Stimulated activated CD8-positive, alpha-beta memory T cell treated with anti-CD3 and anti-CD28 coated beads, Interleukin-2, amount 100 ng/mL, for 1 hour (primary cell): ENCODE measurements around the gene DHRSX.
"Not testable (repeated sequence)": the region's sequence is repeated elsewhere in the genome, so short reads cannot be mapped to it uniquely, and the experiment has no call there.

Experiments
- DNase-seq, 2 donors: peaks; one replicate each; pipeline ENCODE4 v3.0.0-alpha.2; 2020; ENCODE audit warnings: low read depth in 2 of 2

Gene DHRSX

GRCh38 chrX:2474963-2475726 is 25.6 kb downstream of the DHRSX start:
- DNase-seq, result no peak

- DNase-seq, result no peak
Measured at GRCh38 chrX:2474280-2474962, 26.4 kb downstream of the DHRSX start.

DNA sequence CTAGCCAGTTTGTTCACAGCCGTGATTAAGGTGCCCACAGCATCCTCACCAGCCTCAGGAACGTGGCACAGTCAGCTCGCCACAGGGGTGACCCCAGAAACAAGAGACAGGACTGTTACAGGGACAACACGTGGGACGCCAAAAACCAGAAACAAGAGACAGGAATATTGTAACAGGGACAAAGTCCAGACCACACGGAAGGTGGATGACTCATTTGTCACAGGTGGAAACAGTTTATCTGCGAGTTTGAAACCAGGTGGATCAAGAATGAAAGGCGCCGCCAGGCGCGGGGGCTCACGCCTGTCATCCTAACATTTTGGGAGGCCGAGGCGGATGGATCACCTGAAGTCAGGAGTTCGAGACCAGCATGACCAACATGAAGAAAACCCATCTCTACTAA is 27.7 kb downstream of the DHRSX start:
- not testable (repeated sequence) for DNase-seq

GRCh38 chrX:2471641-2472040 is 29.1 kb downstream of the DHRSX start:
- no peak for DNase-seq

DNA sequence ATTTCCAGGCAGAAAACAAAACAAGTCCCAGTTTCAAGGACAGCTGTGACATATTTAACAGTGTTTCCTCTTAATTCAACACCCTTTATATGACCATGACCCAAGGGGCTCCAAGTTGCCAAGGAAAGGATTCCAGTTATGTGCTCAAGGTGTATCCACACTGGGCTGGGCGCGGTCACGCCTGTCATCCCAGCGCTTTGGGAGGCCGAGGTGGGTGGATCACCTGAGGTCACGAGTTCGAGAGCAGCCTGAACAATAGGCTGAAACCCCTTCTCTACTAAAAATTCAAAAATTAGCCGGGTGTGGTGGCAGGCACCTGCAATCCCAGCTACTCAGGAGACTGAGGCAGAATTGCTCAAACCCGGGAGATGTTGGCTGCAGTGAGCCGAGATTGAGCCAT is 29.6 kb downstream of the DHRSX start:
- DNase-seq, result not testable (repeated sequence)

DNA sequence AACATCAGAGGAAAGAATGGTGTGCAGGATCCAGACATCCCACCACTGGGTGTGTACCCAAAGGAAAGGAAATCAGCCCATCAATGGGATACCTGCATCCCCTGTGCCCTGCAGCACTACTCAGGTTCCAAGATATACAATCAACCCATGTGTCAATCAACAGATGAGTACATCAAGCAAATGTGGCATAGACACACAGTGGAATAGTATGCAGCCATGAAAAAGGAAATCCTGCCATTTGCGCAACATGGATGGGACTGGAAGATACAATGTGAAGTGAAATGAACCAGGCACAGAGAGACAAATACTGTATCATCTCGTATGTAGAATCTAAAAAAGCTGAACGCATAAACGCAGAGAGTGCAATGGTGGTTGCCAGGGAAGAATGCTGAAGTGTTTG is 30.9 kb downstream of the DHRSX start:
- DNase-seq, result not testable (repeated sequence)

- no peak for DNase-seq
Measured at GRCh38 chrX:2469196-2469685, 31.5 kb downstream of the DHRSX start.

DNA sequence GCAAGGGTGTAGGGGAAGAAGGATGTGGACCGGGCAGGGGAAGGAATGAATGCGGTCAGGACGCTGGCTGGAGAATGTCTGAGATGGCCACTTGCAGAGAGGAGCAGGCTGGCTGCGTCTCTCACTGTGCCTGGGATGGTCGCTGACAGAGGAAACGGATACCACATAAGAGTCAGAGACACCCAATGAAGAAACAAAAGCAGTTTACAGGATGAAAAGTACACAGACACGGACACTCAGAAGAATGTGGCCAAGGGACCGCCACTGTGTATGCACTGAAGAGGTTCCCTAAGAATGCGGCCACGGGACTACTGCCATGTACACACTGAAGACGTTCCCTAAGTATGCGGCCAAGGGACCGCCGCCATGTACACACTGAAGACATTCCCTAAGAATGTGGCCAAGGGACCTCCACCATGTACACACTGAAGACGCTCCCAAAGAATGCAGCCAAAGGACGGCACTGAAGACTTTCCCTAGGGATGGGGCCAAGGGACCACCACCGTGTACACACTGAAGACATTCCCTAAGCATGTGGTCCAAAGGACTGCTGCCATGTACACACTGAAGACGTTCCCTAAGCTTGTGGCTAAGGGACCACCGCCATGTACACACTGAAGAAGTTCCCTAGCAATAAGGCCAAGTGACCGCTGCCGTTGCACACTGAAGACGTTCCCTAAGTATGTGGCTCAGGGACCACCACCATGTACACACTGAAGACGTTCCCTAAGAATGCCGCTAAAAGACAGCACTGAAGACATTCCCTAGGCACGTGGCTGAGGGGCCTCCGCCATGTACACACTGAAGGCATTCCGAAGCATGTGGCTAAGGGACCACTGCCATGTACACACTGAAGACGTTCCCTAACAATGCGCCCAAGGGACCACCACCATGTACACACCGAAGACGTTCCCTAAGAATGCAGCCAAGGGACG is 32.2 kb downstream of the DHRSX start:
- no peak for DNase-seq

- DNase-seq, result no peak
Measured at GRCh38 chrX:2466876-2467656, 33.7 kb downstream of the DHRSX start.

- DNase-seq, result no peak
Measured at GRCh38 chrX:2464677-2465166, 36.1 kb downstream of the DHRSX start.

DNA sequence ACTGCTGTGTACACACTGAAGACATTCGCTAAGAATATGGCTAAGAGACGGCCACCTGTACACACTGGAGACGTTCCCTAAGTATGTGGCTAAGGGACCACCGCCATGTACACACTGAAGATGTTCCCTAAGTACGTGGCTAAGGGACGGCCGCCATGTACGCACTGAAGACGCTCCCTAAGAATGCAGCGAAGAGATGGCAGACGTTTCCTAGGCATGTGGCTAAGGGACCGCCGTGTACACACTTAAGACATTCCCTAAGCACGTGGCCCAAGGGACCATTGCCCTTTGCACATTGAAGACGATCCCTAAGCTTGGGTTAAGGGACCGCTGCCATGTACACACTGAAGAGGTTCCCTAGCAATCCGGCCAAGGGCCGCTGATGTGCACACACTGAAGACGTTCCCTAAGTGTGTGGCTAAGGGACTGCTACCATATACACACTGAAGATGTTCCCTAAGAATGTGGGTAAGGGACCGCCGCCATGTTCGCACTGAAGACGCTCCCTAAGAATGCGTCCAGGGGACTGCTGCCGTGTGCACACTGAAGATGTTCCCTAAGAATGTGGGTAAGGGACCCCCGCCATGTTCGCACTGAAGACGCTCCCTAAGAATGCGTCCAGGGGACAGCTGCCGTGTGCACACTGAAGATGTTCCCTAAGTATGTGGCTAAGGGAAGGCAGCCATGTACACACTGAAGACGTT is 36.7 kb downstream of the DHRSX start:
- no peak for DNase-seq

DNA sequence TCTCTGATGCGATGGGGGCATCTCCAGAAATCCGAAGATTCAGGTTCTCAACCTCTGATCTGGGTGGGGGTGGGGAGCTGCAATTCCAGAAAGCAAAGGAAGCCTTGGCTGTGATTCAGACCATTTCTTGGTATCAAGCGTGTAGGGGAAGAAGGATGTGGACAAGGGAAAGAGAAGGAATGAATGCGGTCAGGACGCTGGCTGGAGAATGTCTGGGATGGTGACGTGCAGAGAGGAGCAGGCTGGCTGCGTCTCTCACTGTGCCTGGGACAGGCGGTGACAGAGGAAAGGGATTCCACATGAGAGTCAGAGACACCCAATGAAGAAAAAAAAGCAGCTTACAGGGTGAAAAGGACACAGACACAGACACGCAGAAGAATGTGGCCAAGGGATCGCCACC is 37.3 kb downstream of the DHRSX start:
- not testable (repeated sequence) for DNase-seq

- no peak for DNase-seq
Measured at GRCh38 chrX:2462780-2463179, 38.0 kb downstream of the DHRSX start.

- DNase-seq, result no peak
Measured at GRCh38 chrX:2462074-2462473, 38.7 kb downstream of the DHRSX start.

- no peak for DNase-seq
Measured at GRCh38 chrX:2461711-2462016, 39.1 kb downstream of the DHRSX start.

- DNase-seq, result not testable (repeated sequence)
Measured at GRCh38 chrX:2460821-2461710, 39.7 kb downstream of the DHRSX start.

- DNase-seq, result not testable (repeated sequence)
Measured at GRCh38 chrX:2460048-2460447, 40.7 kb downstream of the DHRSX start.

DNA sequence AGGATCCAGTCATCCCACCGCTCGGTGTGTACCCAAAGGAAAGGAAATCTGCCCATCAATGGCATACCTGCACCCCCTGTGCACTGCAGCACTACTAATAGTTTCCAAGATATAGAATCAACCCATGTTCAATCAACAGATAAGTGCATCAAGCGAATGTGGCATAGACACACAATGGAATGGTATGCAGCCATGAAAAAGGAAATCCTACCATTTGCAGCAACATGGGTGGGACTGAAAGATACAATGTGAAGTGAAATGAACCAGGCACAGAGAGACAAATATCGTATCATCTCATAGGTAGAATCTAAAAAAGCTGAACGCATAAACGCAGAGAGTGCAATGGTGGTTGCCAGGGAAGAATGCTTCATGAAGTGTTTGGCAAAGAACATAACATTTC is 42.5 kb downstream of the DHRSX start:
- DNase-seq, result no peak

- no peak for DNase-seq
Measured at GRCh38 chrX:2457289-2458133, 43.3 kb downstream of the DHRSX start.
